Activated CD8-positive, alpha-beta memory T cell treated with anti-CD3 and anti-CD28 coated beads, Interleukin-2, amount 50 U/mL, for 24 hours (primary cell): ENCODE results near the gene NLRP8.
"Not testable (repeated sequence)": the region's sequence is repeated elsewhere in the genome, so short reads cannot be mapped to it uniquely, and the experiment has no call there.

Experiments used
- DNase-seq: peaks from one replicate; pipeline ENCODE4 v3.0.0-alpha.2; 2020; ENCODE audit errors: extremely low read depth

Gene NLRP8

GRCh38 chr19:55947532-55947931 is at the start of gene NLRP8:
TSS of gene NLRP8 (plus strand) at chr19:55947832.
- no peak for DNase-seq

GRCh38 chr19:55898911-55899310 is 48.7 kb upstream of the NLRP8 start:
- no peak for DNase-seq

DNA sequence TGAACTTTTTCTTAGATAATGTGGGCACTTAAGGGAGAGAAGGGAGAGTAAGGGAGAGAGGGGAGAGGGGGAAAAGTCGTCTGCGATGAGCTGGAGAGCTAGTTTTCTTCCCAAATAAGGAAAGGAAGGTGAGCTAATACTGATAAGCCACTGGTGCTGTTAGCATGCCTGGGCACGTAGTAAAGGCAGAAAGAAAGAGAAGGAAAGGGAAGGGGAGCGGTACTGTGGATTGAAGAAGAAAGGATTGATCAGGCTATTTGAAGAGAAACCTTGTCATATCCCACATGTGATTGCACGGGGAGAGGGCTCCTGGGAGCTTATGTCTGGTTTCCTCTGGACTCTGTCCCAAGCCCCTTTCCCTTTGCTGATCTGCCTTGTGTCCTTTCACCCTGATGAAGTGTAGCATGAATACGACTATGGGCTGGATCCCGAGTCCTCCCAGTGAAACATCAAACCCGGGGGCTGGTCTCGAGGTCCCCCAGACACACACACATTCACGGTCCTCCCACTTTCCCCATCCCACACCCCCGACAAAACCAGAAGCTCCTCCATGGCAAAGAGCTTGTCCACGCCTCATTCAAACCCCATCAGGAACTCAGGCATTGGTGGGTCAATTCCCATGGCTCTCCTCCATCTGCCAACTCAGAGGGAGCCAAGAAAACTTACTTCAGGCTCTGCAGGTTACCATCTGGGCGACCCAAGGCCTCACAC is 46.1 kb upstream of the NLRP8 start:
- DNase-seq = no peak

- DNase-seq = no peak
Measured at GRCh38 chr19:55902080-55902751, 45.4 kb upstream of the NLRP8 start.

- DNase-seq = no peak
Measured at GRCh38 chr19:55907286-55907685, 40.3 kb upstream of the NLRP8 start.

GRCh38 chr19:55907746-55908145 is 39.9 kb upstream of the NLRP8 start:
- DNase-seq = no peak

- no peak for DNase-seq
Measured at GRCh38 chr19:55909801-55910200, 37.8 kb upstream of the NLRP8 start.

DNA sequence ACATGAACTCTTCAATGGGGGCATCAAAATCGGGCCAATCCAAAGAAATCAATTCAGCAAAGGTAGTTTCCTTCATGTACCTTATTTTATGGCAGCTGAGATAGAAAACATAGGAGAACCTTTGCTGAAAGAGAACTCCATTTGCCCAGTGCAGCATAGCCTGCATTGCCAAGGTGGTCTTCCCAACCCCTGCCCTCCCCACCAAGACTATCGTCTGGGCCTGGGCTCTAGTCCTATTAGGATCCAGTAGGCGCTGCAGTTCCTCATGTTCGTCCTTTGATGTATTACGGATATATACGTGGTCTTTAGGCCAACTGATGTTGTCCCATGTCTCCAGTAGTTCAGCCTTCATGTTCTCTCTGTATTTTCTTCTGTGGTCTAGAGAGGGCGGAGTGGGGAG is 34.7 kb upstream of the NLRP8 start:
- no peak for DNase-seq

DNA sequence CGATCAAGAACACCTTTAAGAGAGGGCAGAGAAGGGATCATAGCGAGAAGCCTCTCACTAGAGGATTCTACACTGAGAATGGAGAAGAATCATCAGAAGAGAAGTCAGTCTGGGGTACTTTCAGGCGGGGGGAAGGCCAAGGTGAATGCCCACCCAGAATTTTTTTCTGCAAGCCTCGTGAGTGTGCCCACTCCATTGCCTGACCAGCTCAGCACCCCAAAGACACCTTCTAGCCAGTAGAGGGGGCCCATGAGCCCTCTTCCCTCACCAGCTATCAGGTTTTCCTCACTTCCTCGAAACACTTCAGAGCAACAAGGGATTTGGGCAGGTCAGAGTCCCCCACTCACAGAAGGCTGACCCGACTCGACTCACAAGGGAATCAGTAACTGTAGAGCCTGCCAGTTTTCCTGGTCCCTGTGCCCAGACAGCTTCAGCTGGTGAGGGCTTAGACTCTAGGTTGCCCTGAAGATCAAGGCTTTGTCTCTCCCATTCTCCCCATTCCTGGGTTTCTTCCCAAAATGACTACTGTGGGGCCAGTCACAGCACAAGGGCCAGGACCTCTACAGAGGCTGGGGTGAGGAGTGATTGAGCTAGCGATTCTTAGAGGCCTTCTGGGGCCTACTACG is 33.9 kb upstream of the NLRP8 start:
- DNase-seq = no peak

- DNase-seq = no peak
Measured at GRCh38 chr19:55923556-55923955, 24.1 kb upstream of the NLRP8 start.

GRCh38 chr19:55927991-55928390 is 19.6 kb upstream of the NLRP8 start:
- DNase-seq = no peak

DNA sequence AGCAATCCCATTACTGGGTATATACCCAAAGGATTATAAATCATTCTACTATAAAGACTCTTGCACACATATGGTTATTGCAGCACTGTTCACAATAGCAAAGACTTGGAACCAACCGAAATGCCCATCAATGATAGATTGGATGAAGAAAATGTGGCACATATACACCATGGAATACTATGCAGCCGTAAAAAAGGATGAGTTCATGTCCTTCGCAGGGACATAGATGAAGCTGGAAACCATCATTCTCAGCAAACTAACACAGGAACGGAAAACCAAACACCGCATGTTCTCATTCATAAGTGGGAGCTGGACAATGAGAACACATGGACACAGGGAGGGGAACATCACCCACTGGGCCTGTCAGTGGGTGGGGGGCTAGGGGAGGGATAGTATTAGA is 18.4 kb upstream of the NLRP8 start:
- not testable (repeated sequence) for DNase-seq

- DNase-seq = no peak
Measured at GRCh38 chr19:55930996-55931515, 16.6 kb upstream of the NLRP8 start.

DNA sequence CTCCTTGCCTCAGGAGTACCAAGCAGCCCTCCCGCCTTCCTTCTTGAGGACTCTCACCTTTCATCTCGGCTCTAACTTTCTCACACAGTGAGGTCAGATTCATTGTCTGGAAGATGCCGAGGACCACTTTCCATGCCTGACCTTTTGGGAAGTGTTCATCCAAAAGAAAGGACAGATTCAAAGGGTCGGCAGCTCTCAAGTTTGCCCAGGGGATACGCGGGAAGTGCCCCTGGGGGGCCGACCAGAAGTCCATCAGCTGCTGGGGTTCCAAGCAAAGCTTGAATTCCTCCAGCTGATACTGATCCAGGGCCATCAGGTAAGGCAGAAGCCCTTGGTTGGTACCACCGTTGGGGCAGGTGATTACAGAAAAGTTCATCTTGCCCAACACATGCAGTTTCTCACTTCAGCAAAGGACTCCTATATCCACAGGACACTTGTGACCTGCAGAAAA is 15.7 kb upstream of the NLRP8 start, which contains the start of gene NLRP13:
TSS of gene NLRP13 (minus strand) at position 401 of the 451 bp plus-strand sequence. CDS start at position 376, 25 bp downstream.
- DNase-seq = no peak

DNA sequence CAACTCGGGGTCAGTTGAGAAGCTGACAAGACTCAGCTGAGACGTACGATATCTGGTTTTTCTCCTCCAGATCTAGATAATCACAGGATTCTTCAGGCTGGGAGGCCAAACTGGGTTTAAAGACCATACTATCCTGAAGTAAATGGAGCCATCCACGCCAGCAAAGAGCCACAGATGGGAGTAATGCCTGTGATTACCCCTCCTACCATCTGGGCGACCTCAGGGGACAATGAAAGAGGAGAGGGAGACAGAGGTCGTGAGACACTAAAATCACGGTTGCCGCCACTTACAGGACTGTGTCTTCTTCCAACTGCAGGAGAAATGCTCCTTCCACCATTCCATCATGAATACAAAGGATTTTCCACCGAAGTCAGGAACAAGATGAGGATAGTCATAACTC is 12.4 kb upstream of the NLRP8 start:
- DNase-seq = no peak

GRCh38 chr19:55939206-55939605 is 8.4 kb upstream of the NLRP8 start:
- DNase-seq = no peak

DNA sequence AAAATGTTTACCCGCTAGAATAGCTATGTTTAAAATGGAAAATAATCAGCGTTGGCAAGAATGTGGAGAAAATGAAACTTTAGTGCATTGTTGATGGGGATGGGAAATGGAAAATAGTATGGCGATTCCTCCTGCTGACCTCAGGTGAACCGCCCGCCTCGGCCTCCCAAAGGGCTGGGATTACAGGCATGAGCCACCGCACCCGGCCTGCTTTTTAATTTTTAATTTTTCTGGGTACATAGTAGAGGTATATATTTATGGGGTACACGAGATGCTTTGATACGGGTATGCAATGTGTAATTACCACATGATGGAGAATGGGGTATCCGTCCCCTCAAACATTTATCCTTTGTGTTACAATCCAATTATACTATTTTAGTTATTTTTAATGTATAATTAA is 7.3 kb upstream of the NLRP8 start:
- DNase-seq = no peak

DNA sequence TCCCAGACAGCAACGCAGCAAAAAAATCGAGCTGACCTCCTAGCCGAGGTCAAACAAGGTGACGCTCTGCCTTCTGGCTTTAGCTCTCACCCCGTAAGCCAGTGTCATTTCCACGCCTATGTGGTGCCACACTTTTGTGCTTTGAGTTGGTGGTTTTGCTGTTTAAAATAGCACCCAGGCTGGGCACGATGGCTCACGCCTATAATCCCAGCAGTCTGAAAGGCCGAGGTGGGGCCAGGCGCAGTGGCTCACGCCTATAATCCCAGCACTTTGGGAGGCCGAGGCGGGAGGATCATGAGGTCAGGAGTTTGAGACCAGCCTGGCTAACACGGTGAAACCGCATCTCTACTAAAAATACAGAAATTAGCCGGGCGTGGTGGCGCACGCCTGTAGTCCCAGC is 2.9 kb downstream of the NLRP8 start:
- not testable (repeated sequence) for DNase-seq

DNA sequence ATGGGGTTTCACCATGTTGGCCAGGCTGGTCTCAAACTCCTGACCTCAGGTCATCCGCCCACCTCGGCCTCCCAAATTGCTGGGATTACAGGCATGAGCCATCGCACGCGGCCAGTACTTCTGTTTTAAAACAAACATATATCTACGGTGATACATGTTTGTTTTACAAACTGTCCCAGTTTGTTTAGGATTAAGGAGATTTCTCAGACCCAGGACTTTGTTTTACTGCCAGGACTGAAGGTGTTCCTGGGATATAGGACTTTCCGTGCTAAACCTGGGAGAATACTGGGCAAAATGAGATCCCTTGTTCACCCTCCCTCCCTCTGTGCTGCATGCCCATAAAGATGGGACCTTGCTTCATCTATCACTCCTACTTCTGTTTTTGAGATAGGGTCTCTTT is 8.8 kb downstream of the NLRP8 start:
- DNase-seq = no peak

- DNase-seq = no peak
Measured at GRCh38 chr19:55958356-55958755, 10.7 kb downstream of the NLRP8 start.

DNA sequence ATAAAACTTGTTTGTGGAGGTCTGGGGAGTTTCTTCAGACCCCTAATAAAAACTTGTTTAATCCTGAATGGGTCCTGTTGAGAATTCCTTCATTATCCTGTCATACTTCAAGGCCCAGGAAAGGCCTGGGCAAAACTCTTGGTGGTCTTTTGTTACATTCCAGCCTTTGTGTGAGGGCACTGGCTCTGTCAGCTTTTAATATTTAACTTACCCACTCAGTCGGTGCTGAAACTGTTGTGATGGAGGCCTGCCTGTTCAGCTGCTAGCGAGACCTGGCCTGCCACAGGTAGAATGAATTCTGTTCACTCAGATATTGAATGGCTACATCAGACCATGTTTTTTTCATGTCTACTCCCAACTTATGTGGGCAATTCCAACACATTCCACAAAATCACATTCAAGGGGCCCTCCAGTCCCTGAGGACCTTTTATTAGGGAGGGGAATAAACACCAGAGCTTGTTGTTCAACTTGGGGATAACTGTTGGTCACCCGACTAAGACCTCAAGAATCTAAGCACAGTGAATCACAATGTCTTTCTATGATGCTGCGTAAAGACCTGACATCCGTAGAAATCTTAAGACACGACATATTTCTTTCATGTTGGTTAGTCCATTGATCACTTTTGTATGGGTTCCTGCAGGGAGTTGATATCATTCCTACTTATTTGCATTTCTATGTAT is 12.5 kb downstream of the NLRP8 start:
- no peak for DNase-seq

GRCh38 chr19:55962186-55962585 is 14.6 kb downstream of the NLRP8 start:
- DNase-seq = no peak
